H1 (cell line): ENCODE results near the gene NME8.

ENCODE experiments used
- EP300 ChIP-seq, 2 experiments: IDR thresholded peaks; 1 replicate in 1 of 2; 2 replicates in 1 of 2; pipeline ENCODE4 v1.6.1; 2011 to 2012; ENCODE audit warnings: low read depth in 2 of 2, low read length in 2 of 2, mild to moderate bottlenecking in 2 of 2, borderline replicate concordance in 1 of 2, inconsistent platforms in 1 of 2, moderate library complexity in 1 of 2
- SP2 ChIP-seq: IDR thresholded peaks from 2 replicates; pipeline ENCODE4 v1.6.1; 2012; ENCODE audit warnings: mild to moderate bottlenecking, low read length, inconsistent platforms
- TF ChIP-seq, protein P1 (sequence below): IDR thresholded peaks from 2 replicates; pipeline ENCODE4 v1.6.1; 2011; ENCODE audit warnings: low read depth, mild to moderate bottlenecking, low read length; ENCODE audit not compliant: insufficient read depth

DNA sequence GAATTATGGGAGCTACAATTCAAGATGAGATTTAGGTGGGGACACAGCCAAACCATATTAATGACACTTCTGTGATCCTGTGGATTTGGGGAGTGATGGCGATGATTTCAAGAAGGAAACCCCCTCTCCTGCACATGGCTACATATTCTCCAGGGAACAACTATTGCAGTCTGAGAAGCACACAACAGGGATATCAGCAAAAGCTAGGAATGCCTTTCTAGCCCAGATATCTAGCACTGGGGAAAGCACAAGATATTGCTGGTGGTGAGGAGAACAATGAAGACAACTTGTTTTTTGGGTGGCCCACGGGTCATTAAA lies 96.3 kb downstream of the NME8 start:
- no peak for TF ChIP-seq SP2
- no peak for TF ChIP-seq EP300 (IDR thresholded peaks at IDR 0.05; ENCODE audit: borderline replicate concordance in 1 of 2, low read depth in 2 of 2, low read length in 2 of 2)
- TF ChIP-seq, protein P1, sequence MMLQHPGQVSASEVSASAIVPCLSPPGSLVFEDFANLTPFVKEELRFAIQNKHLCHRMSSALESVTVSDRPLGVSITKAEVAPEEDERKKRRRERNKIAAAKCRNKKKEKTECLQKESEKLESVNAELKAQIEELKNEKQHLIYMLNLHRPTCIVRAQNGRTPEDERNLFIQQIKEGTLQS: no peak
